OCI-LY7 (cell line): ENCODE results near the gene USP21.

ENCODE experiments used
- CTCF ChIP-seq: fragments of 200-600 bp; sonication (generic); conservative IDR thresholded peaks from 2 replicates; pipeline ENCODE4 v1.5.1; 2014; ENCODE audit warnings: mild to moderate bottlenecking, antibody characterized with exemption, low read length, moderate library complexity, mixed read lengths
- EZH2phosphoT487 ChIP-seq: fragments of 200-600 bp; sonication (generic); IDR thresholded peaks from 2 replicates; pipeline ENCODE4 v1.6.1; 2018; ENCODE audit warnings: low read depth, borderline replicate concordance, mild to moderate bottlenecking, mixed run types, antibody characterized with exemption, low read length, moderate library complexity, mixed read lengths

- TF ChIP-seq CTCF, result no peak
- TF ChIP-seq EZH2phosphoT487, result no peak
These were observed 2.4 kb downstream of the USP21 start for GRCh38 chr1:161161652-161162051.
